HG02852 (cell line): ENCODE measurements around the gene HDGFL2.

Experiments
- ATAC-seq: cut with Tn5 transposase; IDR thresholded peaks from one replicate; pipeline ENCODE4 v1.9.1; 2021; ENCODE audit warnings: mild to moderate bottlenecking, moderate library complexity; ENCODE audit not compliant: unreplicated experiment

Gene HDGFL2

DNA sequence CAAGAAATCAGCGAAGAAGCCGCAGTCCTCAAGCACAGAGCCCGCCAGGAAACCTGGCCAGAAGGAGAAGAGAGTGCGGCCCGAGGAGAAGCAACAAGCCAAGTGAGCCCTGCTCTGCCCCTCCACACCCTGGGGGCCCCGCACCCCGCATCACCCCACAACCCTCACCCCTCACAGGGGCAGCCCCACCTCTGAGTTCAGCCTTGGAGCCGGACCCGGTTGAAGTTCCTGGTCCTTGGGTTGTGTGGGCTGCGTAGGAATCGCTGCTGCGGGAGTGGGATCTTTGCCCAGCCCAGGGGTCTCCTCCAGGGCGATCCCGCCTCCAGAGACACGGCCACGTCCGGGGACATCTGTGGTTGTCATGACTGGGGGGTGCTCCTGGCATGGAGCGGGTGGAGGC lies 24.2 kb downstream of the HDGFL2 start:
- ATAC-seq: no peak

DNA sequence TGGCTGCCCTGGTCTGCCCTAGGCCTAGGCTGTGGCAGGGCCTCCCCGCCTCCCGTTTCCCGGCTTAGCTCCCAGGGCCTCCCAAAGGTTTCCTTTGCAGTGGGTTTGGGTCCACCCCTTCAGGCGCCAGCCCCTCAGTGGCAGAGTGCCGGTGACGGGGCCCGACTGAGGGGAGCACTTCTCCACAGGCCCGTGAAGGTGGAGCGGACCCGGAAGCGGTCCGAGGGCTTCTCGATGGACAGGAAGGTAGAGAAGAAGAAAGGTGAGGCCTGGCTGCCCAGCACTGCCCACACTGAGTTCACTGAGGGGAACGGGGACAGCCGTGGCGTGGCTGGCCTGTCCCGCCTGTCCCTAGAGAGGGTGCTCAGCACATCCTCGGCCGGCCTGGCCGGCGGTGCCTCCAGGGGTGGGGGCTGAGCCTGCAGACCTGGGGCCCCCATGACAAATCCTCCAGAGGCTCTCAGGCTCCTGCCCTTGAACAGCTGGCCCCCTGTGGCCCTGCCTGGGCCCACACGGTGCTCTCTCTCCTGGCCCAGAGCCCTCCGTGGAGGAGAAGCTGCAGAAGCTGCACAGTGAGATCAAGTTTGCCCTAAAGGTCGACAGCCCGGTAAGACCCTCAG lies 25.8 kb downstream of the HDGFL2 start:
- no peak for ATAC-seq

DNA sequence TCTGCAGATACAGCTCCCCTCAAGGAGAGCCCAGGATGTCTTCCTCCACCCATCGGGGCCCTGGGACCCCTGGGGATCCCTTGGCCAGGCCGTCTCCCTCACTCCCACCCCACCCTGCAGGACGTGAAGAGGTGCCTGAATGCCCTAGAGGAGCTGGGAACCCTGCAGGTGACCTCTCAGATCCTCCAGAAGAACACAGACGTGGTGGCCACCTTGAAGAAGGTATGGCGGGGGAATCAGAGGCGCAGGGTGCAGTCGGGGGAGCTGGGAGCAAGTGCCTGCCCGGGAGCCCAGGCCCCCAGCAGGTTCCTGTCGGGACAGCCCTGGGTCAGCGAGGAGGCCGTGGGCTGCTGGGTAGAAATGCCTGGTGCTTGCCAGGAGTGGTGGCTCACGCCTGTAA lies 26.6 kb downstream of the HDGFL2 start:
- no peak for ATAC-seq

DNA sequence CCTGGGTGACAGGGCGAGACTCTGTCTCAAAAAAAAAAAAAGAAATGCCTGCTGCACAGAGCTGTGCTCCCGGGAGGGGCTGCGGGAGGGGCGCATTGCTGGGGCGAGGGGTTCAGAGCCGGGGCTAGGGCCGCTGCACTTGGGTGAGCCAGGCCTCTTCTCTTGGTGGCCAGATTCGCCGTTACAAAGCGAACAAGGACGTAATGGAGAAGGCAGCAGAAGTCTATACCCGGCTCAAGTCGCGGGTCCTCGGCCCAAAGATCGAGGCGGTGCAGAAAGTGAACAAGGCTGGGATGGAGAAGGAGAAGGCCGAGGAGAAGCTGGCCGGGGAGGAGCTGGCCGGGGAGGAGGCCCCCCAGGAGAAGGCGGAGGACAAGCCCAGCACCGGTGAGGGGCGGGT lies 27.2 kb downstream of the HDGFL2 start:
- no peak for ATAC-seq

DNA sequence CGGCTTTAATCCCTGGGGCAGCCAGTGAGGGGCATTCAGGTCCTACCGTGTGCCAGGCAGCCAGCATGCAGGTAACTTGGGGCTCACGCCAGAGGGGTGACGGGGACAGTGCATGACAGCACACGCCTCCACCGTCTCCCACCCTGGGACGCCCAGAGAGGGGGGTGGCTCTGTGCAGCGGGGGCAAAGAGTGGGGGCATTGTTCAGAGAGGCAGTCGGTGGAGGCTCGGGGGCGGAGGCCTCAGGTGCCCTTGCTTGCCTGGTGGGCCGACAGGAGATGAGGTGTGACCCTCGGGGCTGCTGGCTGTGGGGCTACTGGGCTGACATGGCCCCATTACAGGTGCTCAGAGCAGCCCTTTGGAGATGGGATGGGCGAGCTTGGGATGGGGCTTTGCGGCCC lies 27.8 kb downstream of the HDGFL2 start:
- ATAC-seq: no peak

DNA sequence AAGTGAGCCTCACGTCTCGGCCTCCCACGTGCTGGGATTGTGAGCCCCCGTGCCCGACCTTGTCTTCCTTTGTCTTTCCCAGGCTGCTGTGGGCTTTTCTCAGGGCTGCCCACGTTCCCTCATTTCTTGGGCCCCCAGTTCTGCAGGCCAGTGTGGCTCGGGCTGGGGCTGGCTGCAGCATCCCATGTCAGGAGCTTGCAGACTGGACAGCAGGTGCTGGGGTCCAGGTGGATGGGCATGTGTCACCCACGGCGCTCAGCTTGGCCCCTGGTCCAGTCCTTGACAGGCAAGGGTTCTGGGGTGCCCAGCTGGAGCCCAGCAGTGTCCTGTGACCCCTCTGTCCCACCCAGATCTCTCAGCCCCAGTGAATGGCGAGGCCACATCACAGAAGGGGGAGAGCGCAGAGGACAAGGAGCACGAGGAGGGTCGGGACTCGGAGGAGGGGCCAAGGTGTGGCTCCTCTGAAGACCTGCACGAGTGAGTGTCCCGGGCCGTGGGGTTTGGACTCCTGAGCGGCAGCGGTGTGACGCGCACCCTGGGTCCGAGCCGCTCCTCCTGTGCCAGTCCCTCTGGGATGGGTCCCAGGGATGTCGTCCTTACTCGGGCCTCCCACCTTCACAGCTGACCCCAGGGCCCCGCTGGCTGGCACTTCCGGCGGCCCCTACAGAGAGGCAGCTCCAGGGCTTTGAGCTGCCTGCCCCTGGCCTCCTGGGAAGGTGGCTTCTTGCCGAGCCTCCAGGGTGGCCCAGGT lies 28.9 kb downstream of the HDGFL2 start:
- no peak for ATAC-seq

DNA sequence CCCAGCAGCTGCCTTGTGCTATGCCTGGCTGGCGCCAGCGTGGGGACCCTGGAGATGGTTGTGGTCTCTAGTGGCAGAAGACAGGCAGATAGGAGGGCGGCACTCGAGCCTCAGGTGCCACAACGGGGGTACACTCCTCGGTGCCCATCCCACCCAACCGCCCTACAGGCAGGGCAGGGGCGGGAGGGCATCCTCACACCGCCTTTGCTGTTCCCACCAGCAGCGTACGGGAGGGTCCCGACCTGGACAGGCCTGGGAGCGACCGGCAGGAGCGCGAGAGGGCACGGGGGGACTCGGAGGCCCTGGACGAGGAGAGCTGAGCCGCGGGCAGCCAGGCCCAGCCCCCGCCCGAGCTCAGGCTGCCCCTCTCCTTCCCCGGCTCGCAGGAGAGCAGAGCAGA lies 29.6 kb downstream of the HDGFL2 start:
- no peak for ATAC-seq

DNA sequence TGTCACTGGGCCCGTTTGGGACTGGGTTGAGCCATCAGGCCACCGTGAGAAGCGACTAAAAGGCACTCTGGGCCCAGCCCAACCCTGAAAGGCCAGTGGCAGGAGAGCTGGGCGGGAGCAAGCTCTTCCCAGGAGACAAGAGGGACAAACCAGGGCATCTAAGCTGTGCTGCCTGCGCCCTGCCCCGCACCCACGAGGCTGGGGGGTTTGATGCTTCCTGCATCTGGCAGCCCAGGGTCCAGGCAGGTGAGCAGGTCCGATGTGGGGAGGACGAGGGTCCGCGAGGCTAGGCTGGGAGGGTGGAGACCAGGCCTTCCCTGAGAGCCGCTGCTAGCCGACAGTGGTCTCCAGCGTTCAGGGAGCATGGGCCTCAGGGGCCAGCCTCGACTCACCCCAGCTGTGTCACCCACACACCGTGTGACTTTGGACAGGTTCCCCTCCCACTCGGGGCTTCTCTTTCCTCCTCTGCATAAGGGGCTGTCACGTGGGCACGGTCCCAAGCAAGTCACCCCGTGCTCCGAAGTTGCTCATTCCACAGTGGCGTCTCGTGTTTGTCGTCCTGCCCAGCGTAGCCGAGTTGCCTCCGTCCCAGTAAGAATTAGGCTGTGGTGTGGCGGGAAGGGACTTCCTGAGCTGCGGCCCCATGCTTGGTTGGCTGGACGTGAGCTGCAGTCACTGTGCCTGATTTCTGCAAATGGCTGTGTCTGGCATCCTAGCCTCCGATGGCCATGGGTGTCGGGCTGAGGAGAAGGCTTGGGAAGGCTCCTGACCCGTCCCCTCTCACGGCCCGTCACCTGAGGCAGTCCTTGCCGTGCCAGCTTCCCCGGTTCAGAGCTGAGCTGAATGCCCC lies 30.4 kb downstream of the HDGFL2 start:
- no peak for ATAC-seq

DNA sequence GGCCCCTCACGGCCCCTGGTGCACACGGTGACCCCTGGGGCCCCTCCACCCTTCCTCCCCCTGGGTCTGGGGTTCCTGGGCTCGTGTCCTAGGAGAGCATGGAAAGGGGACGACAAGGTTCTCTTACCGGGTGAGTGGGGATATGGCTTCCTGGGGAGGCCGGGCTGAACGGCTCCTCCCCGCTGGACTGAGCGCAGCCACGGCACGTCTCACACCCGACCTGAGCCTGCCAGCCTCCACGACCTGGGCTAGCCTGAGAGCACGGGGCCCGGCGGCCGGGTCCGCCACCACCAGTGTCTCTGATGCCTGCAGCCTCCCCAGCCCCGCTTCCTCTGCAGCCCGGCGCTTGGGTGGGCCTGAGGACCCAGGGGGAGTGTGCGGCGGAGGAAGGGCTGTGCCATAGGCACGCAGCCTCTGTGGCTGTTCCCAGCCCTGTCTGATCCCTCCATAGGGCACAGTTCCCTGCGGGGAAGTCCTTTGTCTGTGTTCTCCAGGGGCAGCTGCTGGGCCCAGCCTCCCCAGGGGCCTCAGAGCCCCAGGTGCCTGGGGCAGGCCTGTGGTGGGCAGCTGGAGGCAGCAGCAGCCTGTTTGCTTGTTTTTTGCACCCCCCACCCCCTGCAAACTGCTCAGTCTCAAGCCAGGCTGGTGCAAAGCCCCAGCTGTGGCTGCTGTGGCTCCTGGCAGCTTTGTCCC lies 31.2 kb downstream of the HDGFL2 start:
- no peak for ATAC-seq

DNA sequence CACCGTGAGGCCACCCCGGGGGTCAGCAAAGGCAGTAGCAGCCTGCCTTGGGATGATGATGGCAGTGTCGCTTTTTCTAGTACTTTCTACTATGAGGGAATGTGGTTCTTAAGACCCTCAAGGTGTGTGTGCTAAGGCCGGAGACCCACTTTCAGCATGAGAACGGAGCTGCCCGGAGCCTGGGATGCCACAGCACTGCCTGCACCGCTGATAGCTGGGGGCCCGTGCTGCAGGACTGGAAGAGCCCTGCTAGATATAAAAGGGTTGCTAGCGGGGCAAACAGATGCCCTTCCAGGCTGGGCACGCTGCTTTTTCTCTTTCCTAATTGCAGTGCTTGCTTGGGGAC lies 31.7 kb downstream of the HDGFL2 start:
- no peak for ATAC-seq

DNA sequence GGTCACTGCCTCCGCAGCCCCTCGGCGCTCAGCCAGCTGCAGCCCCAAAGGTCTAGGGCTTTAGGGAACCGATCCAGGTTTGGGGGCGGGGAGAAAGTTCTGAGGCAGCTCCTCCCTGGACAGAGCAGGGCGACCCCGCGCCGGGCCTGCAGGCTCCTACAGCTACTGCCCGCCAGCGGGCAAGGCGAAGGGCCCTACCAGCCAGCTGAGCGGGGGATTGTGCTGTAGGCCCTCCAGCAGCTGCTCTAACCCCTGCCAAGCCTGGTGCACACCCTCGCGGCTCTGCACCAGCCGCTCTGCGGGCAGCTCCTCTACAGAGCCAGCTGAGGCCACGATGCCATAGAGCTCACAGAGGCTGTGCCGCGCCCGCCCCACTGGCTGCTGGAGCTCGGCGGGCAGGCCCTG lies 32.2 kb downstream of the HDGFL2 start:
- no peak for ATAC-seq

DNA sequence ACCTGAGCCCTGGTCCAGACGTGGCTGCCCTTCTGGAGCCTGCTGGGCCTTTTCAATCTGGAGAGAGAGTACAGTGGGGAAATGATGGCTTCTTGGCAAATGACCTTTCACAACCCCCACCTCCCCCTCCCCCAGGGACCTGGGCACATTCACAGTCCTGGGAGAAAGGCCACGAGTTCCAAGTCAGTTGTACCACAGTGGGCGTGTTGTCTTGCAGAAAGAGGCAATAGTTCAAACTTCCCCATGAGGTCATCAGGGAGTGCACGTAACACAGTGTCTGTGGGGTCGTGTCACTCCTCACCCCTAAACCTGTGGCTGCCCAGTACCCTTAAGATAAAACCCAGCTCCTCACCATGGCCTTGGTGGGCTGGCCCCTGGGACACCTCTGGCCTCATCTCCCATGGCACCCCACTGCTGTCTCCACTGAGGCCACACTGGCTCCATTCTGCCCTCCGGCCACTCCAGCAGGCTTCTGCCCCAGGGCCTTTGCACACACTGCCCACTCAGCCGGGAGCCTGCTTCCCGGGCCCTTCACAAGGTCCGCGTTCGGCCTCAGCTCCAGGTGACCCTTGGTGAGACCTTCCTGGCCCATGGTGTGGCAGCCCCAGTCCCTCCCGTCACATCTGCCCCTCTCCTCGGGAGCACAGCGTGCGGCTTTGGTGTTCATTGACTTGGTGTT lies 32.9 kb downstream of the HDGFL2 start:
- ATAC-seq: no peak

DNA sequence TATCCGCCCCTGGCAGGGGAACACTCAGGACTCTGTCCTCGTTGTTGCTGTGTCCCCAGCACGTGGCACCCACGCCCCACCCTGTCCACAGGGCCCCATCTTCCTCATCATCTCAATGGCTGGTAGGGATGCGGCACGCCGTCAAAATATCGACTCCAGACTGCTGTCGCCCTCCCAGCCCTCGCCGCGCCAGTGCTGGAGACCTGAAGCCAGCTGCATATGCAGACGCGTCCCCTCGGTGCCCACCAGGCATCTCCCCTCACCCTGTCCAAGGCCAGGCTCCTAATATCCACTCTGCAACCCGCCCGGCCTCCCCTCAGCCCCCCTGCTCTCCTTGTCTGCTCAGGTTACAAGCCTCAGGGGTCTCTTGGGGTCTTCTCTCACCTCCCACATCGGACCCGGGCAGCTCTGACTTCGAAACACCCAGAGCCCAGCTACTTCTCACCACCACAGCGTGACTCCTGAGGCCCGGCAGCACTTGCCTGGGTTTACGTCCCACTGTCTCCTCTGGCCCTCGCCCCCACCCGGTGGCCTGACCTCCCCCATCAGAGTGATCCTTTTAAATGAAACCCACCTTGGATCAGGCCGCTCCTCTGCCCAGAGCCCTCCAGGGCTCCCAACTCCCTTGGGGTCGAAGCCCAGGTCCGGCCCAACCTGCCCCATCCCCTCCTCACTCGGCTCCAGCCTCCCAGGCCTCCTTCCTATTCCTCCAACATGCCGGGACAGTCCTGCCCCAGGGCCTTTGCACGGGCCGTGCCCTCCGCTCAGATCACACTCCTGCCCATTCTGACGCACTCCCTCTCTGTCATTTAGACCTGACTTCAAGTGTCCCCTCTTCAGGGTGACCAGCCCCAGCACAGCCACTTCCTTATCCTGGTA lies 33.7 kb downstream of the HDGFL2 start:
- no peak for ATAC-seq

DNA sequence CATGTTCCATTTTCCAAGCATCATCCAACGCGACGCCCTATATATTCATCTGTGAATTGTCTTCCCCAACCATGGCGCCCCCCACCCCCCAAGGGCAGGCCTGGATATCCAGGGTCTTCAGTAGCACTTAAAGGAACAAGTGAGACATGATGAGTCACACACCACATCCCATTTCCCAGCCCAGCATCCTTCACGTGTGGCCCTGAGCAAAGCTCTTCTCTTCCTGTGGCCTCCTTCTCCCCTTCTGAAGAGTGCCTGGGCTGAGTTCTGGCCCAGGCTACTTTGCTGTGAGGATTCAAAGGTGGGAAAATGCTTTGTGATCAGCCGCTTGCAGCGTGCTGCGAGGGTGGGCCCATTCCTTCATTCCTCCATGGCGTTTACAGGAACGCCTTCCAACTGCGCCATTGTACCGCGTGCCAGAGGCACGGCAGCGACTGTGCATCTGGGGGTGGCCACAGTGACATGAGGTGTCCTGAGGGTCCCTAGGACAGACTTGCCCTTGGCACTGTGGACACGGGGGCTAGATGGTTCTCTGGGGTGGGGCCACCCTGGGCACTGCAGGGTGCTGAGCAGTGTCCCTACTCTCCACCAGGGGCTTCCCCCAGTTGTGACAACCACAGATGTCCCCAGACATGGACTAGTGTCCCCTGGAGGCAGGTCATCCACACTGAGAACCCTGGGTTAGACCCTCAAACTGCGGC lies 34.5 kb downstream of the HDGFL2 start:
- ATAC-seq: no peak

DNA sequence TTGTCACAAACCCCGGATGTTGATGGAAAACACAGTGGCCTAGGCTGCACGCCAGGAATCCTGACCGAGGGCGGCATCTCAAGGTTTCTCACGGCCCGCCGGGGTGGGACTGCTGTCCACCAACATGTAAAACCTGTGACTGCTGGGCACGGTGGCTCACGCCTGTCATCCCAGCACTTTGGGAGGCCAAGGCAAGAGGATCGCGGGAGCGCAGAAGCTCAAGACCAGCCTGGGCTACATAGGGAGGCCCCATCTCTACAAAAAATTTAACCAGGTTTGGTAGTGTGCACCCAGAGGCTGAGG lies 35.0 kb downstream of the HDGFL2 start:
- ATAC-seq: no peak

DNA sequence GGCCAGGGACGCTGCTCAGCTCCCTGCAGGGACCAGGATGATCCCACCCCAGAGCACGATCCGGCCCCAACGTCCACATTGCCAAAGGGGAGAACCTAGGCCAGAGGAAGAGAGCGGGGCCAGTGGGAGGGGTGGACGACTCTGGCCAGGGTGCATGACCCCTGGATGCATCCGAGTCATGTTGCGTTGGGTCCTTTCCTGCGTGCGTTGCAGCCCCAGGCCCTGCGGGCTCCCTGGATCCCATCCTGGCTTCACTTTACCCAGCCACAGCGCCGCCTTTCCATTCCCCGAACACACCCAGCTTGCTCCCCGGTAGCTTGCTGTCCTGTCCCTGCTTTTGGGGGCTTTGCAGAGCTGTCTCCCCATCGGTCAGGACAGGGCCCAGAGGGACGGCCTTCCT lies 35.7 kb downstream of the HDGFL2 start:
- ATAC-seq: no peak

DNA sequence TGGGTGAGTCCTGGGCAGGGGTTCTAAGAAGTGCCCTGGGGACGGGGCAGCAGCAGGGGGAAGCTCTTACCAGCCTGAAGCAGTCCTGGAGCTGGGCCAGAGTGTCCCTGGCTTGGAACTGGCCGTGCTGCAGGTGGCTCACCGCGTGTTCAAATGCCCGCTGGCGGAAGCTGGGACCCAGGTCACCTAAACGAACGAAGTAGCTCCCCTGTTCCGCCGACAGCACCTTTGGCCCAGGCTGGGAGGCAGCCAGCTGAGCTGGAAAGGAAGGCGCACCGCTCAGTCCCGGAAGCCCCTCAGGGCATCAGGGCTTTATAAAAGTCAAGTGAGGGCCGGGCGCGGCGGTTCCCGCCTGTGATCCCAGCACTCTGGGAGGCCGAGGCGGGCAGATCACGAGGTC lies 36.6 kb downstream of the HDGFL2 start:
- ATAC-seq: no peak

DNA sequence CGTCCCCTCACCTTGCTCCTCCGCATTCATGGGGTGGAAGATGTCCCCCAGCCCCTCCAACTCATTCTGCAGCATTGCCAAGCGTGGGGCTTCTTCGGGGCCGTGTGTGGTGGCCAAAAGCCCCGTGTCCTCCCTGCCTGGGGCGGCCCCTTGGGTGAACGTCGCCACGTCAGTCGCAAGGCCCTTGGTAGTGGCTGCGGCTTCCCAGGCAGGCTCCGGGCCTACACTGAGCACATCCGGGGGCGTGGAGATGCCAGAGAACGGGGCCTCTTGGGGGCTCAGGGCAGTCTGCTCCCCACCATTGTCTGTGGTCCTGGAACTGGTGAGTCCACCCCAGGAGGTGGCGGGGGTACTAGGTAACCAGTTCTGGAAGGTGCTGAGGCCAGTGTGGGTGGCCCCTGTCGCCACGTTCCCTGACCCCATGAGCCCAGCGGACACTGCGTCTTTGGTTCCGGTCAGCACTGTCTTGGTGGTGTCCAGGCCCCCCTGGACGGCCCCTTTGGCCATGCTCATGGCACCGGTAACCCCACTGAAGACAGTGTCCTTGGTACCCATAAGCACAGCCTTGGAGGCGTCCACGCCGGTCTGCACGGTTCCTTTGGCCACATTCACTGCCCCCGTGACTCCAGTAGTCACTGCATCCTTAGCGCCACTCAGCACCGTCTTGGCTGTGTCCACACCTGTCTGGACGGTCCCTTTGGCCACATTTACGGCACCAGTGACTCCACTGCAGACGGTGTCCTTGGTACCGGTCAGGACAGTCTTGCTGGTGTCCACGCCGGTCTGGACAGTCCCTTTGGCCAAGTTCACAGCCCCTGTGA lies 38.5 kb downstream of the HDGFL2 start:
- ATAC-seq: no peak
